ENCODE results near the gene PGM2.

DNA sequence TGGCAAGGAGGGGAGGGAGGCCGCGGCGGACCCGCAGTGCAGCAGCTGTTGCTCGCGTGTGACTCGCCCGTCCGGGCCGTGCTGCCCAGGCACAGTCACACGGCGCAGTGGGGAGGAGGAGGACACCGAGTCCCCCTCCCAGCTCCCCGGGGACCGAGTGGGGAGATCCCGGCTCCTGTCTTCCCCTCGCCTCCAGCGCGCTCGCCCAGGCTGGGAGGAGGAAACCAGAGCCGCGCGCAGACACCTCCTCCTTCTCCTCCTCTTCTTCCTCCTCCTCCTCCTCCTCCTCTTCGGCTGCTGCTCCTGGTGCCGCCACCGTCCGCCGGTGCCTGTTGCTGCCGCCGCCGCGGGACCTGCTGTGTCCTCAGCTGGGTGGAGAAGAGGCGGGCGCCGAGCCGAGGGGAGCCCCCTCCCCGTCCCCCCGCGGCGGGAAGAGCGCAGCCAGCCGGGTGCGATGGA lies 64.3 kb downstream of the PGM2 start, which contains the start of gene TBC1D1:
- TF ChIP-seq, protein P1, sequence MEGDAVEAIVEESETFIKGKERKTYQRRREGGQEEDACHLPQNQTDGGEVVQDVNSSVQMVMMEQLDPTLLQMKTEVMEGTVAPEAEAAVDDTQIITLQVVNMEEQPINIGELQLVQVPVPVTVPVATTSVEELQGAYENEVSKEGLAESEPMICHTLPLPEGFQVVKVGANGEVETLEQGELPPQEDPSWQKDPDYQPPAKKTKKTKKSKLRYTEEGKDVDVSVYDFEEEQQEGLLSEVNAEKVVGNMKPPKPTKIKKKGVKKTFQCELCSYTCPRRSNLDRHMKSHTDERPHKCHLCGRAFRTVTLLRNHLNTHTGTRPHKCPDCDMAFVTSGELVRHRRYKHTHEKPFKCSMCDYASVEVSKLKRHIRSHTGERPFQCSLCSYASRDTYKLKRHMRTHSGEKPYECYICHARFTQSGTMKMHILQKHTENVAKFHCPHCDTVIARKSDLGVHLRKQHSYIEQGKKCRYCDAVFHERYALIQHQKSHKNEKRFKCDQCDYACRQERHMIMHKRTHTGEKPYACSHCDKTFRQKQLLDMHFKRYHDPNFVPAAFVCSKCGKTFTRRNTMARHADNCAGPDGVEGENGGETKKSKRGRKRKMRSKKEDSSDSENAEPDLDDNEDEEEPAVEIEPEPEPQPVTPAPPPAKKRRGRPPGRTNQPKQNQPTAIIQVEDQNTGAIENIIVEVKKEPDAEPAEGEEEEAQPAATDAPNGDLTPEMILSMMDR (IDR thresholded peaks at IDR 0.05) = no peak
- TF ChIP-seq EP300 (IDR thresholded peaks at IDR 0.05) (peak in 1 of 2 donors; percentile 5), POLR2A (IDR thresholded peaks at IDR 0.05) (no peak)

Measured in tibial nerve (tissue), 4 donors.